HG03108 (cell line): ENCODE results near the gene MUC5AC.

ENCODE experiments used
- ATAC-seq: cut with Tn5 transposase; IDR thresholded peaks from one replicate; pipeline ENCODE4 v1.9.1; 2021; ENCODE audit warnings: moderate library complexity; ENCODE audit not compliant: unreplicated experiment

MUC5AC gene

GRCh38 chr11:1194231-1194976 is 36.7 kb downstream of the MUC5AC start:
- ATAC-seq = no peak

- ATAC-seq = no peak
Measured at GRCh38 chr11:1194977-1195681, 37.4 kb downstream of the MUC5AC start.

- no peak for ATAC-seq
Measured at GRCh38 chr11:1195682-1196515, 38.1 kb downstream of the MUC5AC start.

- no peak for ATAC-seq
Measured at GRCh38 chr11:1196516-1197391, 39.0 kb downstream of the MUC5AC start.

GRCh38 chr11:1197431-1197885 is 39.7 kb downstream of the MUC5AC start:
- no peak for ATAC-seq

- ATAC-seq = no peak
Measured at GRCh38 chr11:1197886-1198560, 40.3 kb downstream of the MUC5AC start.

- no peak for ATAC-seq
Measured at GRCh38 chr11:1198561-1199240, 40.9 kb downstream of the MUC5AC start.

GRCh38 chr11:1199241-1199750 is 41.5 kb downstream of the MUC5AC start:
- ATAC-seq = no peak

GRCh38 chr11:1199751-1200610 is 42.2 kb downstream of the MUC5AC start:
- ATAC-seq = no peak

- no peak for ATAC-seq
Measured at GRCh38 chr11:1200611-1201191, 42.9 kb downstream of the MUC5AC start.

- ATAC-seq = no peak
Measured at GRCh38 chr11:1201395-1202153, 43.8 kb downstream of the MUC5AC start.

GRCh38 chr11:1202154-1202775 is 44.5 kb downstream of the MUC5AC start:
- no peak for ATAC-seq

GRCh38 chr11:1202776-1203504 is 45.2 kb downstream of the MUC5AC start:
- no peak for ATAC-seq

GRCh38 chr11:1203505-1204271 is 45.9 kb downstream of the MUC5AC start:
- no peak for ATAC-seq

GRCh38 chr11:1204381-1205101 is 46.8 kb downstream of the MUC5AC start:
- no peak for ATAC-seq
